A549 (cell line): ENCODE measurements around the gene ITSN1. TPM values are rescaled to one million over a fixed set of nuclear protein-coding genes. Genes with fewer than 3 reads are reported as not detected.

ENCODE experiments used
- ATAC-seq, 2 experiments: fragments of 200-7000 bp in 1 of 2; fragments of >200 bp in 1 of 2; cut with Nextera tagmentation in 1 of 2; cut with Tn5 transposase in 1 of 2; 3 replicates each; pipeline versions ENCODE4 v1.8.0 to v1.9.1; 2018 to 2020; ENCODE audit warnings: mild to moderate bottlenecking in 1 of 2, moderate library complexity in 1 of 2
- CTCF ChIA-PET: fragments of 300-600 bp; sonication (Branson Sonifier 250); formaldehyde crosslinking; extraction: SDS; loops from one replicate; lab custom pipeline; 2021; ENCODE audit warnings: antibody characterized with exemption, inconsistent platforms; lab: Yijun Ruan, JAX
- POLR2A ChIA-PET: fragments of 350-600 bp; formaldehyde crosslinking; extraction: SDS; loops from one replicate; lab custom pipeline; 2021; ENCODE audit warnings: antibody characterized with exemption, inconsistent platforms; lab: Yijun Ruan, JAX
- DNase-seq, 2 experiments: peaks; one replicate each; pipeline versions ENCODE4 v3.0.0 to v3.0.0-alpha.2; 2011 to 2016; ENCODE audit warnings: low read depth in 1 of 2, low spot score in 1 of 2
- FAIRE-seq: peaks from 2 replicates; lab custom pipeline; 2011; peaks lifted over from hg19 to GRCh38; lab: Jason Lieb, UNC
- H3K27ac ChIP-seq, 2 experiments: fragments of >200 bp; sonication (Bioruptor Twin); formaldehyde crosslinking; 3 replicates each; pipeline ENCODE4 v1.5.1; 2016 to 2017
- H3K4me1 ChIP-seq: fragments of >200 bp; sonication (Bioruptor Twin); formaldehyde crosslinking; 3 replicates; pipeline ENCODE4 v1.6.1; 2016
- H3K4me2 ChIP-seq: fragments of >200 bp; sonication (Bioruptor Twin); formaldehyde crosslinking; 3 replicates; pipeline ENCODE4 v1.6.1; 2016
- H3K4me3 ChIP-seq: fragments of >200 bp; sonication (Bioruptor Twin); formaldehyde crosslinking; 3 replicates; pipeline ENCODE4 v1.5.1; 2016
- H3K9me3 ChIP-seq: fragments of >200 bp; sonication (Bioruptor Twin); formaldehyde crosslinking; 3 replicates; pipeline ENCODE4 v1.6.1; 2016
- BCL3 ChIP-seq: fragments of >200 bp; sonication (Bioruptor Twin); formaldehyde crosslinking; IDR thresholded peaks from 3 replicates; pipeline ENCODE4 v1.6.1; 2016
- CBX2 ChIP-seq: fragments of 200-600 bp; sonication (generic); IDR thresholded peaks from 2 replicates; pipeline ENCODE4 v1.6.1; 2016; ENCODE audit warnings: low read depth, mild to moderate bottlenecking, borderline replicate concordance
- CBX8 ChIP-seq: fragments of 200-600 bp; sonication (generic); IDR thresholded peaks from 2 replicates; pipeline ENCODE4 v1.6.1; 2016
- CHD2 ChIP-seq: fragments of 150-350 bp; IDR thresholded peaks from 2 replicates; pipeline ENCODE4 v1.6.1; 2014; ENCODE audit warnings: low read length; ENCODE audit not compliant: partially characterized antibody
- CHD4 ChIP-seq: fragments of 200-600 bp; sonication (generic); IDR thresholded peaks from 2 replicates; pipeline ENCODE4 v1.6.1; 2016; ENCODE audit warnings: antibody characterized with exemption, mild to moderate bottlenecking, borderline replicate concordance
- EHF ChIP-seq: fragments of 250-450 bp; sonication (Bioruptor Pico); IDR thresholded peaks from 2 replicates; pipeline ENCODE4 v1.5.0; 2020; ENCODE audit warnings: mild to moderate bottlenecking
- EHMT2 ChIP-seq: fragments of 200-600 bp; sonication (generic); IDR thresholded peaks from 2 replicates; pipeline ENCODE4 v1.6.1; 2016; ENCODE audit warnings: antibody characterized with exemption, low read depth, mild to moderate bottlenecking, moderate library complexity
- GATA3 ChIP-seq: IDR thresholded peaks from 2 replicates; pipeline ENCODE4 v1.6.1; 2012; ENCODE audit warnings: borderline replicate concordance
- HDAC2 ChIP-seq: fragments of 200-600 bp; sonication (generic); IDR thresholded peaks from 2 replicates; pipeline ENCODE4 v1.6.1; 2016
- HOXA7 ChIP-seq: fragments of 250-450 bp; sonication (Bioruptor Pico); IDR thresholded peaks from 2 replicates; pipeline ENCODE4 v1.5.0; 2020; ENCODE audit warnings: mild to moderate bottlenecking, moderate library complexity
- HOXB5 ChIP-seq: fragments of 250-450 bp; sonication (Bioruptor Pico); IDR thresholded peaks from 2 replicates; pipeline ENCODE4 v1.5.0; 2020; ENCODE audit warnings: mild to moderate bottlenecking, moderate library complexity
- JUN ChIP-seq, 2 experiments: fragments of >200 bp; sonication (Bioruptor Twin); formaldehyde crosslinking; IDR thresholded peaks; 2 replicates in 1 of 2; 3 replicates in 1 of 2; pipeline ENCODE4 v1.6.1; 2016 to 2017
- MAZ ChIP-seq: fragments of 150-350 bp; IDR thresholded peaks from 2 replicates; pipeline ENCODE4 v1.6.1; 2014; ENCODE audit warnings: antibody characterized with exemption, low read depth, low read length, borderline replicate concordance
- MYC ChIP-seq: IDR thresholded peaks from 2 replicates; pipeline ENCODE4 v1.6.1; 2012; ENCODE audit warnings: mild to moderate bottlenecking, inconsistent platforms, low read length, improper control_type of control experiment, borderline replicate concordance
- NR3C1 ChIP-seq: fragments of >200 bp; sonication (Bioruptor Twin); formaldehyde crosslinking; IDR thresholded peaks from 3 replicates; pipeline ENCODE4 v1.6.1; 2017
- PBX3 ChIP-seq: IDR thresholded peaks from 2 replicates; pipeline ENCODE4 v1.6.1; 2012
- RAD21 ChIP-seq, 2 experiments: fragments of >200 bp in 1 of 2; sonication (Bioruptor Twin) in 1 of 2; formaldehyde crosslinking in 1 of 2; IDR thresholded peaks in 1 of 2; conservative IDR thresholded peaks in 1 of 2; 2 replicates in 1 of 2; 3 replicates in 1 of 2; pipeline ENCODE4 v1.6.1; 2012 to 2018; ENCODE audit warnings: inconsistent platforms in 1 of 2
- RARB ChIP-seq: fragments of 250-450 bp; sonication (Bioruptor Pico); IDR thresholded peaks from 2 replicates; pipeline ENCODE4 v1.8.0; 2021; ENCODE audit warnings: mild to moderate bottlenecking, moderate library complexity
- ZC3H11A ChIP-seq: fragments of 450-650 bp; IDR thresholded peaks from 2 replicates; pipeline ENCODE4 v1.6.1; 2014; ENCODE audit warnings: antibody characterized with exemption, mild to moderate bottlenecking
- ZFP36 ChIP-seq: fragments of 450-650 bp; IDR thresholded peaks from 2 replicates; pipeline ENCODE4 v1.6.1; 2014; ENCODE audit warnings: borderline replicate concordance; ENCODE audit not compliant: partially characterized antibody
- ZNF302 ChIP-seq: fragments of 250-450 bp; sonication (Bioruptor Pico); IDR thresholded peaks from 2 replicates; pipeline ENCODE4 v1.9.0; 2021; ENCODE audit warnings: inconsistent platforms, mild to moderate bottlenecking, moderate library complexity
- WGBS: methylation state at CpG from one replicate; pipeline ENCODE4 v1.1.6; 2017; ENCODE audit errors: missing lambda C conversion rate; 5-methylcytosine and 5-hydroxymethylcytosine counted together
- polyA plus RNA-seq, 4 experiments: library from polyadenylated mRNA; depleted of rRNA in 3 of 4; stranded (reverse); fragments of >200 nt; fragmentation: RNase III in 1 of 4; extraction: RNeasy Plus Mini Kit Qiagen cat#74134 plus additional on column Dnase treatment in 1 of 4; gene quantifications; 2 replicates in 3 of 4; 3 replicates in 1 of 4; pipeline ENCODE4 v1.2.3, GENCODE V29; 2011 to 2017
- TF ChIP-seq, protein P1 (sequence below): fragments of 250-450 bp; sonication (Bioruptor Pico); IDR thresholded peaks from 2 replicates; pipeline ENCODE4 v1.5.0; 2020; ENCODE audit warnings: low read depth, mild to moderate bottlenecking, moderate library complexity
- TF ChIP-seq, protein P2 (sequence below): fragments of >200 bp; sonication (Bioruptor Twin); formaldehyde crosslinking; IDR thresholded peaks from 2 replicates; pipeline ENCODE4 v1.6.1; 2016
- TF ChIP-seq, protein P3 (sequence below): fragments of >200 bp; sonication (Bioruptor Twin); formaldehyde crosslinking; IDR thresholded peaks from 3 replicates; pipeline ENCODE4 v1.5.1; 2016
- TF ChIP-seq, protein P4 (sequence below): fragments of 250-450 bp; sonication (Bioruptor Pico); IDR thresholded peaks from 2 replicates; pipeline ENCODE4 v1.5.0; 2021; ENCODE audit warnings: mild to moderate bottlenecking, moderate library complexity, borderline replicate concordance

The ITSN1 gene
- polyA plus RNA-seq, 2 of the 4 experiments (the other 2 are of a cell fraction) = 15.2 to 23.7 TPM

GRCh38 chr21:33661146-33661545, 18.8 kb downstream of the ITSN1 start:
- CTCF ChIA-PET = no interaction called here
- 79% methylated on average over 1 of the region's 1 CpG for WGBS

DNA sequence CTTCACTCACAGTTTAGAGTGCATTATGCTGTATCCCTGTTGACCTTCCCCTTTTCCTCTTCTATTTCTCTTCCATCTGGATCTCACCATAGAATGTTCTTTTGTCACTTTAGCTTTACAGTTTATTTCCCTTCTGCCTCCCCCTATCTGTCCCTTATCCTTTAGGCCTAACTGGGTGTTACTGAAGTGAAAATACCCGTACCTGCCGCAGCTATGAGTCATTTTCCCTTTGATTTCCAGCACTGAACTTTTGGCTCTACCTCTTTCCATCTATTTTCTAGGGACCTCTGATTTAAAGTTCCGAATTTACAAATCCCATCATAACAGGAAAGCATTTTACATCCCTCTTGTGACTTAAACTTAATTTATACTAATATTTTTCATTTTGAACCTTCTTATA, 19.7 kb downstream of the ITSN1 start:
- ChIA-PET POLR2A (no interaction called here), CTCF (no interaction called here)
- no peak for ATAC-seq
- H3K27ac ChIP-seq = no peak overlapping the region
- peaks cover 8% of the 10 kb centered on the region; the same call in 1 of the 3 replicates for H3K9me3 ChIP-seq
- TF ChIP-seq, protein P1, sequence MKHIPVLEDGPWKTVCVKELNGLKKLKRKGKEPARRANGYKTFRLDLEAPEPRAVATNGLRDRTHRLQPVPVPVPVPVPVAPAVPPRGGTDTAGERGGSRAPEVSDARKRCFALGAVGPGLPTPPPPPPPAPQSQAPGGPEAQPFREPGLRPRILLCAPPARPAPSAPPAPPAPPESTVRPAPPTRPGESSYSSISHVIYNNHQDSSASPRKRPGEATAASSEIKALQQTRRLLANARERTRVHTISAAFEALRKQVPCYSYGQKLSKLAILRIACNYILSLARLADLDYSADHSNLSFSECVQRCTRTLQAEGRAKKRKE (CRISPR knock-in tag) = no peak
- TF ChIP-seq ZC3H11A (no peak), CHD2 (no peak), CBX2 (no peak), RAD21 (conservative IDR thresholded peaks at IDR 0.05 in 1 of 2, IDR thresholded peaks at IDR 0.05 in 1 of 2) (no peak), PBX3 (no peak)
- peaks cover 13% of the 10 kb centered on the region; the same call in 2 of the 3 replicates for H3K4me1 ChIP-seq
- no peak for FAIRE-seq
- H3K4me3 ChIP-seq = no peak overlapping the region
- DNase-seq = no peak
- WGBS = 88% methylated on average over 3 of the region's 3 CpGs
- H3K4me2 ChIP-seq = no peak overlapping the region

More at GRCh38 chr21:33661146-33661545, 18.8 kb downstream of the ITSN1 start:
- FAIRE-seq (no peak), ATAC-seq (no peak), DNase-seq (no peak)
- Histone ChIP-seq H3K4me1 (peaks cover 22% of the 10 kb centered on the region), H3K4me2 (no peak overlapping the region), H3K4me3 (no peak overlapping the region), H3K9me3 (peaks cover 8% of the 10 kb centered on the region; the same call in 1 of the 3 replicates), H3K27ac (no peak overlapping the region)
- POLR2A ChIA-PET = no interaction called here
- TF ChIP-seq EHMT2 (no peak), MAZ (no peak), CHD4 (no peak), JUN (IDR thresholded peaks at IDR 0.05) (no peak), EHF (CRISPR knock-in tag) (no peak), HOXA7 (CRISPR knock-in tag) (no peak), ZNF302 (CRISPR knock-in tag) (no peak), RARB (CRISPR knock-in tag) (no peak), MYC (no peak), RAD21 (conservative IDR thresholded peaks at IDR 0.05 in 1 of 2, IDR thresholded peaks at IDR 0.05 in 1 of 2) (no peak), ZC3H11A (no peak), HDAC2 (no peak), CBX8 (no peak)
- TF ChIP-seq, protein P1 (CRISPR knock-in tag) = no peak
- TF ChIP-seq, protein P2, sequence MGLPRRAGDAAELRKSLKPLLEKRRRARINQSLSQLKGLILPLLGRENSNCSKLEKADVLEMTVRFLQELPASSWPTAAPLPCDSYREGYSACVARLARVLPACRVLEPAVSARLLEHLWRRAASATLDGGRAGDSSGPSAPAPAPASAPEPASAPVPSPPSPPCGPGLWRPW = no peak

- Histone ChIP-seq H3K4me3 (no peak overlapping the region), H3K4me2 (no peak overlapping the region), H3K27ac (no peak overlapping the region), H3K9me3 (peaks cover 8% of the 10 kb centered on the region; the same call in 1 of the 3 replicates), H3K4me1 (0 out of 3 replicates have a peak, but pooled peaks cover 6% of the 10 kb centered on the region)
- 96% methylated on average over 2 of the region's 2 CpGs for WGBS
- FAIRE-seq = no peak
- no peak for DNase-seq
- POLR2A ChIA-PET = no interaction called here
- CTCF ChIA-PET = interaction anchor here (0.6 to 1.3 kb wide), 2 partner anchors 19 to 57 kb away, joined by 3 to 4 read pairs; no protein-coding TSS in a partner anchor
- ATAC-seq = no peak
- no peak for TF ChIP-seq RARB (CRISPR knock-in tag)
- TF ChIP-seq BCL3 = no peak
- TF ChIP-seq ZFP36 = no peak
- TF ChIP-seq HOXB5 (CRISPR knock-in tag) = no peak
- TF ChIP-seq ZC3H11A = no peak
- no peak for TF ChIP-seq JUN (IDR thresholded peaks at IDR 0.05)
- TF ChIP-seq, protein P3, sequence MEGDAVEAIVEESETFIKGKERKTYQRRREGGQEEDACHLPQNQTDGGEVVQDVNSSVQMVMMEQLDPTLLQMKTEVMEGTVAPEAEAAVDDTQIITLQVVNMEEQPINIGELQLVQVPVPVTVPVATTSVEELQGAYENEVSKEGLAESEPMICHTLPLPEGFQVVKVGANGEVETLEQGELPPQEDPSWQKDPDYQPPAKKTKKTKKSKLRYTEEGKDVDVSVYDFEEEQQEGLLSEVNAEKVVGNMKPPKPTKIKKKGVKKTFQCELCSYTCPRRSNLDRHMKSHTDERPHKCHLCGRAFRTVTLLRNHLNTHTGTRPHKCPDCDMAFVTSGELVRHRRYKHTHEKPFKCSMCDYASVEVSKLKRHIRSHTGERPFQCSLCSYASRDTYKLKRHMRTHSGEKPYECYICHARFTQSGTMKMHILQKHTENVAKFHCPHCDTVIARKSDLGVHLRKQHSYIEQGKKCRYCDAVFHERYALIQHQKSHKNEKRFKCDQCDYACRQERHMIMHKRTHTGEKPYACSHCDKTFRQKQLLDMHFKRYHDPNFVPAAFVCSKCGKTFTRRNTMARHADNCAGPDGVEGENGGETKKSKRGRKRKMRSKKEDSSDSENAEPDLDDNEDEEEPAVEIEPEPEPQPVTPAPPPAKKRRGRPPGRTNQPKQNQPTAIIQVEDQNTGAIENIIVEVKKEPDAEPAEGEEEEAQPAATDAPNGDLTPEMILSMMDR = no peak
- TF ChIP-seq, protein P4, sequence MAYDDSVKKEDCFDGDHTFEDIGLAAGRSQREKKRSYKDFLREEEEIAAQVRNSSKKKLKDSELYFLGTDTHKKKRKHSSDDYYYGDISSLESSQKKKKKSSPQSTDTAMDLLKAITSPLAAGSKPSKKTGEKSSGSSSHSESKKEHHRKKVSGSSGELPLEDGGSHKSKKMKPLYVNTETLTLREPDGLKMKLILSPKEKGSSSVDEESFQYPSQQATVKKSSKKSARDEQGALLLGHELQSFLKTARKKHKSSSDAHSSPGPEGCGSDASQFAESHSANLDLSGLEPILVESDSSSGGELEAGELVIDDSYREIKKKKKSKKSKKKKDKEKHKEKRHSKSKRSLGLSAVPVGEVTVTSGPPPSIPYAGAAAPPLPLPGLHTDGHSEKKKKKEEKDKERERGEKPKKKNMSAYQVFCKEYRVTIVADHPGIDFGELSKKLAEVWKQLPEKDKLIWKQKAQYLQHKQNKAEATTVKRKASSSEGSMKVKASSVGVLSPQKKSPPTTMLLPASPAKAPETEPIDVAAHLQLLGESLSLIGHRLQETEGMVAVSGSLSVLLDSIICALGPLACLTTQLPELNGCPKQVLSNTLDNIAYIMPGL (CRISPR knock-in tag) = no peak
- TF ChIP-seq NR3C1 = no peak
- no peak for TF ChIP-seq MYC
- no peak for TF ChIP-seq GATA3
- no peak for TF ChIP-seq MAZ
These were observed 20.9 kb downstream of the ITSN1 start for GRCh38 chr21:33663241-33663640.
